NOMO-1 treated with dmso at 0.1 percent for 144 hours (cell line): Measurements from ENCODE around the gene PCK2.

Experiments used
- DNase-seq: peaks from one replicate; lab custom pipeline; 2025; ENCODE audit not compliant: unreplicated experiment; lab: John Stamatoyannopoulos, UW

Gene PCK2

GRCh38 chr14:24150567-24150966 is 56.5 kb downstream of the PCK2 start:
- DNase-seq: no peak

DNA sequence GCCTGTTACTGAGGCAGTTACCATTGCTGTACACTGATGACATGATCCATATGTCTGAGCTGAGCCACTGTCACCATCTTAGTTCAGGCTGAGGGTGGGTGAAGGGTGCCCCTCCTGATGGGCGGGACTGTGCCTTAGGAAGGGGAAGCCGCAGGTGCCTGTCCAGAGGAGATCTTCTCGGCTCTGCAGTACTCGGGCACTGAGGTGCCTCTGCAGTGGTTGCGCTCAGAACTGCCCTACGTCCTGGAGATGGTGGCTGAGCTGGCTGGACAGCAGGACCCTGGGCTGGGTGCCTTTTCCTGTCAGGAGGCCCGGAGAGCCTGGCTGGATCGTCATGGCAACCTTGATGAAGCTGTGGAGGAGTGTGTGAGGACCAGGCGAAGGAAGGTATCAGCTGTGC is 56.9 kb downstream of the PCK2 start:
- no peak for DNase-seq

GRCh38 chr14:24151404-24152080 is 57.4 kb downstream of the PCK2 start:
- no peak for DNase-seq
